Ascending aorta (tissue), 2 donors: ENCODE results near the gene FHIP1B. TPM values are rescaled to one million over a fixed set of nuclear protein-coding genes. Genes with fewer than 3 reads are reported as not detected.

Experiments
- DNase-seq, 2 donors: peaks; one replicate each; pipeline ENCODE4 v3.0.0-alpha.2; 2019; ENCODE audit warnings: low spot score in 2 of 2
- H3K27ac ChIP-seq, 2 donors: fragments of 200-600 bp; sonication (generic); one replicate each; pipeline ENCODE4 v1.5.1; 2016 to 2017; ENCODE audit warnings: mild to moderate bottlenecking in 1 of 2
- H3K27me3 ChIP-seq: fragments of 200-600 bp; sonication (generic); one replicate; pipeline ENCODE4 v1.5.1; 2017
- H3K36me3 ChIP-seq, 2 donors: fragments of 200-600 bp; sonication (generic); one replicate each; pipeline ENCODE4 v1.5.1; 2016
- H3K4me1 ChIP-seq, 2 donors: fragments of 200-600 bp; sonication (generic); one replicate each; pipeline ENCODE4 v1.5.1; 2016 to 2017; ENCODE audit warnings: mild to moderate bottlenecking in 1 of 2
- H3K4me3 ChIP-seq, 2 donors: fragments of 200-600 bp; sonication (generic); one replicate each; pipeline ENCODE4 v1.5.1; 2016 to 2017; ENCODE audit warnings: mild to moderate bottlenecking in 1 of 2
- H3K9me3 ChIP-seq, 2 donors: fragments of 200-600 bp; sonication (generic); one replicate each; pipeline ENCODE4 v1.5.1; 2016
- intact Hi-C: fragments of 100-400 bp; cut with DNase I; formaldehyde crosslinking; loops from one replicate; pipeline ENCODE4 v1.15.1; 2023
- total RNA-seq: library from RNA; depleted of rRNA; stranded (reverse); fragments of >200 nt; gene quantifications from one replicate; pipeline ENCODE4 v1.1.0, GENCODE V29; 2016
- TF ChIP-seq, protein P1 (sequence below), 3 experiments: fragments of 200-600 bp in 2 of 3; fragments of 450-650 bp in 1 of 3; sonication (generic) in 2 of 3; IDR thresholded peaks; one replicate each; pipeline ENCODE4 v1.5.1; 2016 to 2019; ENCODE audit warnings: antibody characterized with exemption in 3 of 3, mild to moderate bottlenecking in 1 of 3, moderate library complexity in 1 of 3

FHIP1B gene
- total RNA-seq, 1 donor from 2014 or later: 31.9 TPM

DNA sequence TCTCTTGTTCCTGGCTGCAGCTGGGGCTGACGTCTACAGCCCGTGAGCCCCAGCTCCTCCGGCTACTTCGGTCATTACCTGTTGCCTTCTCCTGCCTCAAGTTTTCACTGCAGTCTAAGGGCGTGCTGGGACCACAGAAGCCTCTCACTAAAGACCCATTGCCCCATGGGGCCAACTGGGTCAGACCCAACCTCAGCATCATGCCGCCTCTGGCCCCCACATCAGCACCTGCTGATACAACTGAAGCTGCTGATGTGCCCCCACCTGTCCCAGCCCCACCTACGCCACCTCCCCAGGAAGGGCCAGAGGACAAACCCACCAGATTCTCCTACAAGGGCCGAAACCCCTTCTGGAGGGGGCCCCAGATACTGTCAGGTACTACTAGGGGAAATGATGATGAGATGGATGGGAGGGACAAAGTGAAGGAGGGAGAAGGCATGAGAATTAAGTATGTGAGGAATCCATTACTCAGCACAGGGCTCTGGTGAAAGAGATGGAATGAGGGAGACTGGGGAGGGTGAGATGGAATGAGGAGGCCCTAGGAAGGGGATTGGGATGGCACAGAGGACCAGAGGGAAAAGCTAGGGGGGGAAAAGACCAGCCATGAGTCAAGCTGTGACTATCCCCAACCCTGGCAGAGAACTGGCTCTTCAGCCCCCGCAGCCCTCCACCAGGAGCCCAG, 24.0 kb downstream of the FHIP1B start:
- peaks cover 46 to 67% of the 10 kb centered on the region in 2 donors for H3K36me3 ChIP-seq
- TF ChIP-seq, protein P1, sequence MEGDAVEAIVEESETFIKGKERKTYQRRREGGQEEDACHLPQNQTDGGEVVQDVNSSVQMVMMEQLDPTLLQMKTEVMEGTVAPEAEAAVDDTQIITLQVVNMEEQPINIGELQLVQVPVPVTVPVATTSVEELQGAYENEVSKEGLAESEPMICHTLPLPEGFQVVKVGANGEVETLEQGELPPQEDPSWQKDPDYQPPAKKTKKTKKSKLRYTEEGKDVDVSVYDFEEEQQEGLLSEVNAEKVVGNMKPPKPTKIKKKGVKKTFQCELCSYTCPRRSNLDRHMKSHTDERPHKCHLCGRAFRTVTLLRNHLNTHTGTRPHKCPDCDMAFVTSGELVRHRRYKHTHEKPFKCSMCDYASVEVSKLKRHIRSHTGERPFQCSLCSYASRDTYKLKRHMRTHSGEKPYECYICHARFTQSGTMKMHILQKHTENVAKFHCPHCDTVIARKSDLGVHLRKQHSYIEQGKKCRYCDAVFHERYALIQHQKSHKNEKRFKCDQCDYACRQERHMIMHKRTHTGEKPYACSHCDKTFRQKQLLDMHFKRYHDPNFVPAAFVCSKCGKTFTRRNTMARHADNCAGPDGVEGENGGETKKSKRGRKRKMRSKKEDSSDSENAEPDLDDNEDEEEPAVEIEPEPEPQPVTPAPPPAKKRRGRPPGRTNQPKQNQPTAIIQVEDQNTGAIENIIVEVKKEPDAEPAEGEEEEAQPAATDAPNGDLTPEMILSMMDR (IDR thresholded peaks at IDR 0.05): no peak

DNA sequence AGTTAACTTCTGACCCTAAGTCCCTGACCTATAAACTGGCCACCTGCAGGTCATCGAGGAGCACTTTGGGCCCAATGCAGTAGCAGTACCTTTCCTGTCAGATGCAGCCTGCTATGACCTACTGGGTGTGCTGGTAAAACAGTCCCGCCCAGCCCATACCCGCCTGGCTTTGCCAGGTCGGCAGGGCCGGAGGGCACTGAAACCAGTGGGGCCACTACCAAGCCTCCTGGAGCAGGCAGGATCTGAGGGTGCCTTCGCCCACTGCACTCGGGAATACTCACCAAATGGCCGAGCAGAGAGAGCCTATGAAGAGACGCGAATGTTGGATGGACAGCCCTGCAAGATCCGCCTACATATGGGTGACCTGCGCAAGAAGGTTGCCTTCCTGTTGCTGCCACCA, 24.6 kb downstream of the FHIP1B start:
- Histone ChIP-seq H3K4me3 (no peak overlapping the region), H3K36me3 (peaks cover 46 to 67% of the 10 kb centered on the region in 2 donors), H3K27ac (no peak overlapping the region), H3K4me1 (no peaks in the 10 kb centered on the region), H3K9me3 (no peaks in the 10 kb centered on the region), H3K27me3 (no peaks in the 10 kb centered on the region)
- TF ChIP-seq, protein P1 (IDR thresholded peaks at IDR 0.05): no peak
- intact Hi-C loops: no loop called here
- no peak for DNase-seq

More for the DNA sequence above, 24.0 kb downstream of the FHIP1B start:
- H3K4me1 ChIP-seq: no peaks in the 10 kb centered on the region
- no peak for DNase-seq
- no peak overlapping the region for H3K4me3 ChIP-seq
- H3K9me3 ChIP-seq: no peaks in the 10 kb centered on the region
- intact Hi-C loops: no loop called here
- no peaks in the 10 kb centered on the region for H3K27me3 ChIP-seq
- no peak overlapping the region for H3K27ac ChIP-seq

DNA sequence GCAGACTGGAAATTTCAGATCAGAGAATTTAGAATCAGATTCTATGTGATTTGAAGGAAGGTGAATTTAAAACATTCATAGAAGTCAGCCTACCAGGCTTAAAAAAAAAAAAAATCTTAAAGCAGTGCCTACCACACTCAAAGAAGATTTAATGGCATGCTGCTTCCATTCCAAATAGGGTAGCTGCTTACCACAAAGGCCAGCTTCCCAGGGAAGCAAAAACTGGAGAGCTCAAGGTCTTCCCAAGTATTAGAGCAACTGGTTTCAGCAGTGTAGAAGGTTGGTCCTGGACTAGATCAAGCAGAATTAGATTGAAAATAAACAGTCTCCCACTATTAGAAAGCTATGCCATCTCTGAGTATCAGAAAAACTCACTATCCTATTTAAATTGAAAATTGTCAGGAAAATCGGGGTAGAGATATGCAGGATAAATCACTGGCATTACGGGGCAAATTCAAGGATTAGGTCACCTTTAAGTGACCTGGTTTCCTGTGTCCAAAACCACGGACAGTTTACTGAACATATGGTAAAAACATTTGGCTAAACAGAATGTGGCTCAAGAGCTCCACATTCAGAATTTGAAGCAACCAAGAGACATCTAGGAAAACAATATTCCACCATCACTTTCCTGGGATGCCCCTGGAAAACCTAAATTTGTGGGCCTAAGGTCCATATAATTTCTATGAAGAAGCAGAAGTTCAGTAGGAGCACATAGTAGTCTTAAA, 27.8 kb downstream of the FHIP1B start:
- Histone ChIP-seq H3K27me3 (no peaks in the 10 kb centered on the region), H3K36me3 (peaks cover 26 to 44% of the 10 kb centered on the region in 2 donors), H3K27ac (no peak overlapping the region), H3K4me3 (no peak overlapping the region), H3K4me1 (no peaks in the 10 kb centered on the region), H3K9me3 (no peaks in the 10 kb centered on the region)
- DNase-seq: no peak
- TF ChIP-seq, protein P1 (IDR thresholded peaks at IDR 0.05): no peak
- intact Hi-C loops: no loop called here

DNA sequence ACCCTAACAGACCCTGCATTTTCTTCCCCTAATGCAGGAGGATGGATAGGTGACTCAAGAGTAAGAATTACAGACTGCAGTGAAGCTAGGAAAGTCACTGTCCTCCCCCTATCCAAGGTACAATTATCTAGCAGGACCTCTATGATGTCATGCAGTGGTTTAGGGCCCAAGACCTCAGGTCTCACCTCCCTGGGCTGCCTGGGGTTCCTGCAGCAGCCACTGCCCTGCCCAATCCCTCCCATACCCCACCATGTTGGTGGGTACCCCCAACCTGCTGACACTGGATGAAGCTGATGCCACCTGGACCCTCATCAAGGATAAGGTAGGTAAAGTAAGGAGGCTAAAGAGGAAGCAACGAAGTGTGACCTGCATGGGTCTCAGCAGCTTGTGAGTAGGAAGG, 29.1 kb downstream of the FHIP1B start, which contains the start of gene C11orf42:
Gene C11orf42 (plus strand): TSS at position 192 of the 400 bp plus-strand sequence. CDS start 59 bp downstream, at position 251.
- TF ChIP-seq, protein P1 (IDR thresholded peaks at IDR 0.05): no peak
- H3K4me1 ChIP-seq: no peaks in the 10 kb centered on the region
- H3K4me3 ChIP-seq: no peak within 1 kb of the TSS
- DNase-seq: no peak
- no peak within 1 kb of the TSS for H3K27ac ChIP-seq
- intact Hi-C loops: no loop called here
- no peaks in the 10 kb centered on the region for H3K27me3 ChIP-seq
- H3K9me3 ChIP-seq: no peaks in the 10 kb centered on the region
- peaks cover 13 to 33% of the 10 kb centered on the region in 2 donors for H3K36me3 ChIP-seq

DNA sequence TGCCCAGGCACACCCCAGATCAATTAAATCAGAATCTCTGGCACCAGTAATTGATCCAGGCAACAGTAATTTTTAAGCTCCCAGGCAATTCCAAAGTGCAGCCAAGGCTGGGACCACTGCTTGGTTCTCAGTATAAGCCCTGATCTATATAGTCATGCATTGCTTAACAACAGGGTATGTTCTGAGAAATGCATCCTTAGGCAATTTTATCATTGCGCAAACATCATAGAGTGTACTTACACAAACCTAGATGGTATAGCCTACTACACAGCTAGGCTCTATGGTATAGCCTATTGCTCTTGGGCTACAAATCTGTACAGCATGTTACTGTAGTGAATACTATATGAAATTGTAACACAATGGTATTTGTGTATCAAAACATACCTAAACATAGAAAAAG, 29.7 kb downstream of the FHIP1B start:
- peaks cover 9 to 26% of the 10 kb centered on the region in 2 donors for H3K36me3 ChIP-seq
- H3K4me3 ChIP-seq: no peak overlapping the region
- H3K9me3 ChIP-seq: no peaks in the 10 kb centered on the region
- no peaks in the 10 kb centered on the region for H3K4me1 ChIP-seq
- H3K27ac ChIP-seq: no peak overlapping the region
- no peak for DNase-seq
- intact Hi-C loops: no loop called here
- no peaks in the 10 kb centered on the region for H3K27me3 ChIP-seq
- TF ChIP-seq, protein P1 (IDR thresholded peaks at IDR 0.05): no peak
